ENCODE measurements around the gene EPS15. TPM values are rescaled to one million over a fixed set of nuclear protein-coding genes. Genes with fewer than 3 reads are reported as not detected.

EPS15 gene
- total and polyA plus RNA-seq, 2 of the 8 experiments (the other 6 are each of a cell fraction or from before 2014, with no cell fraction given): 15.9 to 57.2 TPM

GRCh38 chr1:51304360-51304759, 214.7 kb downstream of the EPS15 start:
- H2BK5ac ChIP-seq (ENCODE audit: low read depth, low read length): no peak overlapping the region
- H4K5ac ChIP-seq (ENCODE audit: insufficient read length, low read depth, low read length): no peak overlapping the region
- no peak overlapping the region for H3K27ac ChIP-seq (ENCODE audit: low read depth, low read length)
- H3K9ac ChIP-seq (replicated peaks in 1 of 4; ENCODE audit: extremely low read depth in 1 of 4, low read depth in 3 of 4, low read length in 3 of 4): no peak overlapping the region
- no peaks in the 10 kb centered on the region for H3K36me3 ChIP-seq (ENCODE audit: control insufficient read depth in 2 of 4, insufficient read depth in 4 of 4, low read length in 3 of 4)
- H4K8ac ChIP-seq (ENCODE audit: extremely low read depth, insufficient read depth, low read length): no peak overlapping the region
- H2BK20ac ChIP-seq (ENCODE audit: low read length): no peak overlapping the region
- POLR2A ChIA-PET (ENCODE audit: partially characterized antibody): no interaction called here
- WGBS, 2 experiments (ENCODE audit: extremely low coverage in 1 of 2, insufficient coverage in 1 of 2, insufficient read length in 1 of 2, insufficient replicate concordance in 2 of 2, low coverage in 1 of 2, low lambda C conversion rate in 2 of 2, missing lambda C conversion rate in 1 of 2): 100% methylated on average over 1 of the region's 1 CpG; no CpG with 5 or more reads in 1 of the 2 experiments
- H3K18ac ChIP-seq (ENCODE audit: extremely low read depth, low read length): no peak overlapping the region
- H3K9me3 ChIP-seq (ENCODE audit: insufficient read depth in 2 of 2, low read depth in 1 of 2, low read length in 1 of 2): no peaks in the 10 kb centered on the region; a peak in 1 of 4 replicates
- no peak overlapping the region for H3K4me3 ChIP-seq (ENCODE audit: extremely low read depth in 1 of 4, insufficient read depth in 2 of 4, low read depth in 3 of 4, low read length in 4 of 4)
- H3K79me2 ChIP-seq (ENCODE audit: control insufficient read depth in 1 of 2, insufficient read depth in 2 of 2, low read length in 2 of 2): no peaks in the 10 kb centered on the region; a peak in 1 of 4 replicates
- CTCF ChIA-PET (ENCODE audit: partially characterized antibody): interaction anchor here (0.6 to 3.9 kb wide), 4 partner anchors 8 to 16 kb away, joined by 4 to 20 read pairs (median 4); no protein-coding TSS in a partner anchor
- no peak overlapping the region for H4K91ac ChIP-seq (replicated peaks; ENCODE audit: insufficient read length, low read length)
- no peak overlapping the region for H2BK15ac ChIP-seq (ENCODE audit: low read length)
- H2AK5ac ChIP-seq (ENCODE audit: low read depth, low read length): no peak overlapping the region
- no peak overlapping the region for H2BK120ac ChIP-seq (replicated peaks; ENCODE audit: low read depth, low read length)
- H2BK12ac ChIP-seq (ENCODE audit: low read depth, low read length): no peak overlapping the region
- H3K4me2 ChIP-seq (ENCODE audit: insufficient read depth in 1 of 2, low read depth in 2 of 2, low read length in 2 of 2): no peak overlapping the region
- TF ChIP-seq POU5F1 (IDR thresholded peaks at IDR 0.05; ENCODE audit: low read depth, low read length): no peak
- TF ChIP-seq, protein P1, sequence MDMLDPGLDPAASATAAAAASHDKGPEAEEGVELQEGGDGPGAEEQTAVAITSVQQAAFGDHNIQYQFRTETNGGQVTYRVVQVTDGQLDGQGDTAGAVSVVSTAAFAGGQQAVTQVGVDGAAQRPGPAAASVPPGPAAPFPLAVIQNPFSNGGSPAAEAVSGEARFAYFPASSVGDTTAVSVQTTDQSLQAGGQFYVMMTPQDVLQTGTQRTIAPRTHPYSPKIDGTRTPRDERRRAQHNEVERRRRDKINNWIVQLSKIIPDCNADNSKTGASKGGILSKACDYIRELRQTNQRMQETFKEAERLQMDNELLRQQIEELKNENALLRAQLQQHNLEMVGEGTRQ (IDR thresholded peaks at IDR 0.05; ENCODE audit: low read length): no peak
- no peaks in the 10 kb centered on the region for H3K23me2 ChIP-seq (ENCODE audit: low read depth, low read length)
- H4K20me1 ChIP-seq (replicated peaks in 1 of 2; ENCODE audit: control insufficient read depth in 1 of 2, insufficient read depth in 2 of 2, low read length in 2 of 2): no peaks in the 10 kb centered on the region
- no peak overlapping the region for H3K23ac ChIP-seq (ENCODE audit: insufficient read length)
- H2AFZ ChIP-seq (ENCODE audit: low read length): no peak overlapping the region
- H3K27me3 ChIP-seq (replicated peaks in 1 of 4; ENCODE audit: control insufficient read depth in 3 of 4, extremely low read depth in 1 of 4, insufficient read depth in 3 of 4, low read length in 3 of 4): no peaks in the 10 kb centered on the region
- no peak overlapping the region for H3K14ac ChIP-seq (ENCODE audit: insufficient read length)
- DNase-seq (ENCODE audit: low read depth in 1 of 2, low spot score in 2 of 2) (no peak), FAIRE-seq (no peak)
- no peak overlapping the region for H3K56ac ChIP-seq (replicated peaks; ENCODE audit: insufficient read length, low read depth, low read length)
- H3K4me1 ChIP-seq (replicated peaks in 1 of 4; ENCODE audit: control insufficient read depth in 3 of 4, insufficient read depth in 4 of 4, low read length in 3 of 4): peaks cover 0 to 6% (median under 1%) of the 10 kb centered on the region in 4 experiments; a peak in 2 of 7 replicates
- H3K79me1 ChIP-seq (ENCODE audit: low read depth, low read length): no peaks in the 10 kb centered on the region
- H3K4ac ChIP-seq (replicated peaks; ENCODE audit: insufficient read length, low read depth, low read length): no peak overlapping the region

Small RNA genes within 50 kb of the gene (small RNA-seq; reads per million reads assigned to genes)
- not detected for gene RNU6-1281P (ENCODE audit: insufficient read depth)
- not detected for gene RNU6-877P (ENCODE audit: insufficient read depth)

Other genes with a start within 250 kb of the EPS15 start
- 3.6 and 5.5 TPM in 2 replicates for gene TTC39A, start 188.7 kb downstream of the EPS15 start, total RNA-seq (2021; fragmentation: NEBNext Ultra II Directional; extraction: Animal tissue kit (Norgen Biotek cat#: 25700))
- gene TTC39A, start 188.7 kb downstream of the EPS15 start, polyA plus RNA-seq (2011; rRNA removed): 4.8 and 5.8 TPM in 2 replicates
- 62.3 and 71.6 TPM in 2 replicates for gene OSBPL9, start 97.8 kb upstream of the EPS15 start, total RNA-seq (2021; fragmentation: NEBNext Ultra II Directional; extraction: Animal tissue kit (Norgen Biotek cat#: 25700))
- 40.5 and 58.2 TPM in 2 replicates for gene OSBPL9, start 97.8 kb upstream of the EPS15 start, polyA plus RNA-seq (2011; rRNA removed)

Data from H1 (cell line).